UCSD-AML1 (cell line): Measurements from ENCODE around the gene ANKRD27.
"Not testable (repeated sequence)": the region's sequence is repeated elsewhere in the genome, so short reads cannot be mapped to it uniquely, and the experiment has no call there.

Source experiments
- DNase-seq: peaks from one replicate; lab custom pipeline; 2025; ENCODE audit not compliant: unreplicated experiment; lab: John Stamatoyannopoulos, UW

Gene ANKRD27

GRCh38 chr19:32656379-32656778 is 18.6 kb downstream of the ANKRD27 start:
- DNase-seq = not testable (repeated sequence)

GRCh38 chr19:32653599-32653915 is 21.4 kb downstream of the ANKRD27 start:
- no peak for DNase-seq

- no peak for DNase-seq
These were observed 21.9 kb downstream of the ANKRD27 start for GRCh38 chr19:32652894-32653598.

- not testable (repeated sequence) for DNase-seq
These were observed 22.6 kb downstream of the ANKRD27 start for GRCh38 chr19:32652331-32652730.

- DNase-seq = no peak
These were observed 23.2 kb downstream of the ANKRD27 start for GRCh38 chr19:32651729-32652140.

GRCh38 chr19:32650671-32651070 is 24.3 kb downstream of the ANKRD27 start:
- DNase-seq = no peak

- no peak for DNase-seq
These were observed 25.2 kb downstream of the ANKRD27 start for GRCh38 chr19:32649751-32650150.

- DNase-seq = no peak
These were observed 27.6 kb downstream of the ANKRD27 start for GRCh38 chr19:32647361-32647760.

- DNase-seq = no peak
These were observed 28.4 kb downstream of the ANKRD27 start for GRCh38 chr19:32646556-32646955.

- DNase-seq = no peak
These were observed 32.2 kb downstream of the ANKRD27 start for GRCh38 chr19:32642771-32643170.

- DNase-seq = no peak
These were observed 36.4 kb downstream of the ANKRD27 start for GRCh38 chr19:32638625-32639024.

- DNase-seq = no peak
These were observed 37.5 kb downstream of the ANKRD27 start for GRCh38 chr19:32637480-32637879.

- no peak for DNase-seq
These were observed 43.6 kb downstream of the ANKRD27 start for GRCh38 chr19:32631381-32631780.

- no peak for DNase-seq
These were observed 44.6 kb downstream of the ANKRD27 start for GRCh38 chr19:32630338-32630737.

- no peak for DNase-seq
These were observed 47.2 kb downstream of the ANKRD27 start for GRCh38 chr19:32627714-32628270.

- DNase-seq = no peak
These were observed 48.0 kb downstream of the ANKRD27 start for GRCh38 chr19:32626969-32627368.

GRCh38 chr19:32624410-32624809 is 50.6 kb downstream of the ANKRD27 start:
- no peak for DNase-seq

GRCh38 chr19:32622002-32622401 is 53.0 kb downstream of the ANKRD27 start:
- DNase-seq = no peak

- no peak for DNase-seq
These were observed 55.8 kb downstream of the ANKRD27 start for GRCh38 chr19:32619051-32619685.

GRCh38 chr19:32615569-32615968 is 59.4 kb downstream of the ANKRD27 start:
- no peak for DNase-seq

- DNase-seq = no peak
These were observed 60.1 kb downstream of the ANKRD27 start for GRCh38 chr19:32614916-32615315.

GRCh38 chr19:32613008-32613407 is 62.0 kb downstream of the ANKRD27 start:
- no peak for DNase-seq

- DNase-seq = no peak
These were observed 63.8 kb downstream of the ANKRD27 start for GRCh38 chr19:32611161-32611560.
